Glutamatergic neuron (in vitro differentiated cells): ENCODE results near the gene CLCN5. TPM values are rescaled to one million over a fixed set of nuclear protein-coding genes. Genes with fewer than 3 reads are reported as not detected.
A peak's percentile ranks its signal among the peaks of the same experiment; 100 is the strongest.
"Not testable (repeated sequence)": the region's sequence is repeated elsewhere in the genome, so short reads cannot be mapped to it uniquely, and the experiment has no call there.

Experiments used
- DNase-seq: peaks from one replicate; pipeline ENCODE4 v3.0.0; 2022
- H3K27ac Mint-ChIP-seq: one replicate; pipeline ENCODE4 v1.8.0; 2020; ENCODE audit warnings: mild to moderate bottlenecking, mixed read lengths, inconsistent platforms; ENCODE audit not compliant: unreplicated experiment
- H3K27me3 Mint-ChIP-seq: one replicate; pipeline ENCODE4 v1.8.0; 2020; ENCODE audit warnings: mild to moderate bottlenecking, moderate library complexity, mixed read lengths, inconsistent platforms; ENCODE audit not compliant: unreplicated experiment
- H3K36me3 Mint-ChIP-seq: one replicate; pipeline ENCODE4 v1.8.0; 2020; ENCODE audit warnings: mild to moderate bottlenecking, mixed read lengths, inconsistent platforms; ENCODE audit not compliant: unreplicated experiment
- H3K4me1 Mint-ChIP-seq: one replicate; pipeline ENCODE4 v1.8.0; 2020; ENCODE audit warnings: mild to moderate bottlenecking, low read depth, mixed read lengths, inconsistent platforms; ENCODE audit not compliant: unreplicated experiment
- H3K4me3 Mint-ChIP-seq: one replicate; pipeline ENCODE4 v1.8.0; 2020; ENCODE audit warnings: mild to moderate bottlenecking, mixed read lengths, inconsistent platforms; ENCODE audit not compliant: unreplicated experiment
- H3K9me3 Mint-ChIP-seq: one replicate; pipeline ENCODE4 v1.8.0; 2020; ENCODE audit warnings: mild to moderate bottlenecking, moderate library complexity, mixed read lengths, inconsistent platforms; ENCODE audit not compliant: unreplicated experiment
- CTCF ChIP-seq: fragments of 200-600 bp; sonication (generic); IDR thresholded peaks from one replicate; pipeline ENCODE4 v1.5.0; 2021; ENCODE audit not compliant: partially characterized antibody, unreplicated experiment
- total RNA-seq: library from RNA; stranded (reverse); fragmentation: NEBNext Ultra II Directional; extraction: Animal tissue kit (Norgen Biotek cat#: 25700); gene quantifications from one replicate; pipeline ENCODE4 v1.2.1, GENCODE V29; 2021; ENCODE audit not compliant: unreplicated experiment

CLCN5 gene
- total RNA-seq, 1 donor from 2014 or later, result 34.7 TPM

DNA sequence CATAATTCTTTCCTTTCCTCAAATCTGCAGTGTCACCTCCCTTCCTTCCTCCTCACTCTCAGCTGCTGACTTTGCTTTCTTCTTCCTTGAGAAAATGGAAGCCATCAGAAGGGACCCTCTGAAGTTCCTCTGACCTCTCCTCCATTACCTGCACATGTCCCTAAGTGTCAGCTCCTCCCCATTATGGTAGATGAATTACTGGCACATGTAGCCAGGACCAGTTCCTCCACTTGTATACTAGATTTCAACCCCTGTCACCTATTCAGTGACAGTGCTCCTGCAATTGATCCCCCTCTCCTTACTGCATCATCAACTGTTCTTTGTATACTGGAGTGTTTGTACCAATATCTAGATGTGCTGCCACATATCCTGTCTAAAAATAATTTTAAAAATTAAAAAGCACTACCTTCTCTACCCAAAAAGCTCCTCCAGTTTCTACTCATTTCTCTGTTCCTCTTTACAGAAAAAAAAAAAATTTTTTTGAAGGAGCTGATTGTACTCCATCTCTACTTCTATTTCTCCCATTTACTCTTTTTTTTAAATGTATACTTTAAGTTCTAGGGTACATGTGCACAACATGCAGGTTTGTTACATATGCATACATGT, 78.6 kb downstream of the CLCN5 start:
- Mint-ChIP-seq H3K36me3 (no peaks in the 10 kb centered on the region), H3K27ac (no peak overlapping the region), H3K4me1 (peaks cover 16% of the 10 kb centered on the region), H3K4me3 (no peak overlapping the region), H3K9me3 (peaks cover 6% of the 10 kb centered on the region), H3K27me3 (peaks cover 2% of the 10 kb centered on the region)
- DNase-seq, result no peak
- TF ChIP-seq CTCF, result no peak

GRCh38 chrX:50002067-50002714, 79.8 kb downstream of the CLCN5 start:
- peaks cover 6% of the 10 kb centered on the region for H3K9me3 Mint-ChIP-seq

GRCh38 chrX:50003467-50003866, 81.1 kb downstream of the CLCN5 start:
- Mint-ChIP-seq H3K27ac (no peak overlapping the region), H3K27me3 (no peaks in the 10 kb centered on the region), H3K4me3 (no peak overlapping the region), H3K9me3 (peaks cover 6% of the 10 kb centered on the region), H3K4me1 (peaks cover 13% of the 10 kb centered on the region), H3K36me3 (no peaks in the 10 kb centered on the region)
- no peak for TF ChIP-seq CTCF
- DNase-seq, result no peak

More at GRCh38 chrX:50002067-50002714, 79.8 kb downstream of the CLCN5 start:
- no peak for TF ChIP-seq CTCF
- peak overlapping the region; percentile 54 for H3K4me3 Mint-ChIP-seq
- peaks cover 16% of the 10 kb centered on the region for H3K4me1 Mint-ChIP-seq
- H3K27ac Mint-ChIP-seq, result peak overlapping the region; percentile 69
- no peaks in the 10 kb centered on the region for H3K36me3 Mint-ChIP-seq
- H3K27me3 Mint-ChIP-seq, result peaks cover 2% of the 10 kb centered on the region
- no peak for DNase-seq

DNA sequence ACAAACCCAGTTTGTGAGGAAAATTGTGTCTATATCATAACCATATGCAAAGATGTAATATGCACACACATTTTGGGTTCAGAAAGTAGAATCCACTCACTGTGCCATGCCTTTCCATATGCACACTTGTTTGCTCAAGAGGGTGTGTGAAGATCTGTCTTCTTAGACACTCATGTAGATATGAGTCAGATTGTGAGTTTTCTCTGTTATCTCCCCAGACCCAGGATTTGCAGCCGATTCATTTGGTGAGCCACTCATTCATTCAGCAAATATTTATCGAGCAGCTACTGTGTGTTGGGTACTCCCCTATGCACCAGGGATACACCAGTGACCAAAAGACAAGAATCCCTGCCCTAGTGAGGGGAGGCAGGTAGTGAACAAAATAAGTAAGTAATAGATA, 81.5 kb downstream of the CLCN5 start:
- H3K4me1 Mint-ChIP-seq, result peaks cover 13% of the 10 kb centered on the region
- no peak for TF ChIP-seq CTCF
- no peak for DNase-seq
- no peak overlapping the region for H3K27ac Mint-ChIP-seq
- no peaks in the 10 kb centered on the region for H3K27me3 Mint-ChIP-seq
- no peak overlapping the region for H3K4me3 Mint-ChIP-seq
- H3K36me3 Mint-ChIP-seq, result no peaks in the 10 kb centered on the region
- peaks cover 6% of the 10 kb centered on the region for H3K9me3 Mint-ChIP-seq

- H3K4me1 Mint-ChIP-seq, H3K9me3 Mint-ChIP-seq, DNase-seq, H3K27me3 Mint-ChIP-seq, H3K36me3 Mint-ChIP-seq: not testable (repeated sequence)
- peak overlapping the region; percentile 55 for H3K4me3 Mint-ChIP-seq
- peak overlapping the region; percentile 62 for H3K27ac Mint-ChIP-seq
Measured at GRCh38 chrX:50025591-50025990, 103.2 kb downstream of the CLCN5 start.
